ENCODE measurements around the gene NFKBIB. TPM values are rescaled to one million over a fixed set of nuclear protein-coding genes. Genes with fewer than 3 reads are reported as not detected.

The NFKBIB gene
- total and polyA plus RNA-seq, 2 of the 13 experiments (the other 11 are each of a cell fraction or from before 2014, with no cell fraction given), result 8.6 to 14.9 TPM

GRCh38 chr19:38850436-38850975, 49.3 kb upstream of the NFKBIB start (continued):
- no peak for TF ChIP-seq ZNF609 (CRISPR knock-in tag; IDR thresholded peaks at IDR 0.05; ENCODE audit: borderline replicate concordance)
- TF ChIP-seq ZBTB26 (CRISPR knock-in tag; IDR thresholded peaks at IDR 0.05; ENCODE audit: borderline replicate concordance), result no peak
- TF ChIP-seq PHF5A (CRISPR knock-in tag; IDR thresholded peaks at IDR 0.05; ENCODE audit: low read depth, unreplicated experiment), result no peak
- TF ChIP-seq KDM5B (CRISPR knock-in tag; IDR thresholded peaks at IDR 0.05; ENCODE audit: borderline replicate concordance), result peak; percentile 15; the same call in 1 of the 2 replicates
- TF ChIP-seq ZNF276 (CRISPR knock-in tag; IDR thresholded peaks at IDR 0.05; ENCODE audit: low read depth), result no peak
- no peak for TF ChIP-seq ZNF781 (CRISPR knock-in tag; IDR thresholded peaks at IDR 0.05; ENCODE audit: borderline replicate concordance, not compliant biosample characterization)
- TF ChIP-seq ZNF530 (CRISPR knock-in tag; IDR thresholded peaks at IDR 0.05; ENCODE audit: low read depth), result no peak
- TF ChIP-seq ZSCAN29 (CRISPR knock-in tag; conservative IDR thresholded peaks at IDR 0.05), result no peak
- TF ChIP-seq MYC (CRISPR knock-in tag; IDR thresholded peaks at IDR 0.05; ENCODE audit: borderline replicate concordance), result peak; percentile 70; the same call in 1 of the 2 replicates
- TF ChIP-seq MIER3 (CRISPR knock-in tag; IDR thresholded peaks at IDR 0.05; ENCODE audit: borderline replicate concordance), result no peak
- TF ChIP-seq POLR2AphosphoS2 (IDR thresholded peaks at IDR 0.05; ENCODE audit: low read depth, low read length), result no peak
- no peak for TF ChIP-seq ZNF512B (CRISPR knock-in tag; IDR thresholded peaks at IDR 0.05; ENCODE audit: borderline replicate concordance)
- TF ChIP-seq THAP9 (CRISPR knock-in tag; IDR thresholded peaks at IDR 0.05; ENCODE audit: borderline replicate concordance), result no peak
- no peak for TF ChIP-seq JUND (CRISPR knock-in tag; IDR thresholded peaks at IDR 0.05)
- TF ChIP-seq ZMYM4 (CRISPR knock-in tag; IDR thresholded peaks at IDR 0.05), result no peak
